ENCODE measurements around the gene A2M.

The A2M gene

GRCh38 chr12:9047105-9047504 lies 68.6 kb downstream of the A2M start:
- H3K27ac ChIP-seq (ENCODE audit: extremely low read depth, low read depth, low read length): no peak overlapping the region
- H3K36me3 ChIP-seq (ENCODE audit: control insufficient read depth in 2 of 2, insufficient read depth in 1 of 2, low read length in 2 of 2): no peaks in the 10 kb centered on the region
- H3K4me1 ChIP-seq (ENCODE audit: control insufficient read depth, insufficient read depth, low read length): no peaks in the 10 kb centered on the region
- no peaks in the 10 kb centered on the region for H3K9me3 ChIP-seq (ENCODE audit: control insufficient read depth, insufficient read depth, low read depth, low read length)
- no peak for TF ChIP-seq ZXDB (tag by site-specific recombination; IDR thresholded peaks at IDR 0.05)
- TF ChIP-seq ZNF530 (tag by site-specific recombination; IDR thresholded peaks at IDR 0.05; ENCODE audit: low read depth): no peak
- no peak for TF ChIP-seq HIC1 (tag by site-specific recombination; IDR thresholded peaks at IDR 0.05)
- no peak for TF ChIP-seq YY2 (tag by site-specific recombination; IDR thresholded peaks at IDR 0.05)
- TF ChIP-seq ZNF626 (tag by site-specific recombination; IDR thresholded peaks at IDR 0.05): no peak
- no peak for TF ChIP-seq TSHZ1 (tag by site-specific recombination; IDR thresholded peaks at IDR 0.05; ENCODE audit: borderline replicate concordance)
- H3K4me3 ChIP-seq (ENCODE audit: low read depth, low read length): no peak overlapping the region
- POLR2A ChIA-PET: no interaction called here
- CTCF ChIA-PET: interaction anchor here (1.4 to 4.7 kb wide), 4 partner anchors 10 to 503 kb away, joined by 3 to 45 read pairs (median 22); no protein-coding TSS in a partner anchor

GRCh38 chr12:9043766-9044165 lies 72.0 kb downstream of the A2M start:
- Histone ChIP-seq H3K4me1 (ENCODE audit: control insufficient read depth, insufficient read depth, low read length) (no peaks in the 10 kb centered on the region), H3K36me3 (ENCODE audit: control insufficient read depth in 2 of 2, insufficient read depth in 1 of 2, low read length in 2 of 2) (no peaks in the 10 kb centered on the region), H3K9me3 (ENCODE audit: control insufficient read depth, insufficient read depth, low read depth, low read length) (no peaks in the 10 kb centered on the region), H3K27ac (ENCODE audit: extremely low read depth, low read depth, low read length) (no peak overlapping the region), H3K4me3 (ENCODE audit: low read depth, low read length) (no peak overlapping the region)
- no peak for TF ChIP-seq PRDM6 (tag by site-specific recombination; IDR thresholded peaks at IDR 0.05)
- TF ChIP-seq ZNF629 (tag by site-specific recombination; IDR thresholded peaks at IDR 0.05): no peak
- TF ChIP-seq RBAK (tag by site-specific recombination; IDR thresholded peaks at IDR 0.05): no peak
- no peak for TF ChIP-seq ZBTB10 (tag by site-specific recombination; IDR thresholded peaks at IDR 0.05)
- no peak for TF ChIP-seq REST (tag by site-specific recombination; IDR thresholded peaks at IDR 0.05)
- no peak for TF ChIP-seq KLF1 (tag by site-specific recombination; IDR thresholded peaks at IDR 0.05)
- TF ChIP-seq ZNF394 (tag by site-specific recombination; IDR thresholded peaks at IDR 0.05; ENCODE audit: borderline replicate concordance): no peak
- TF ChIP-seq ZNF174 (tag by site-specific recombination; IDR thresholded peaks at IDR 0.05): no peak
- POLR2A ChIA-PET: no interaction called here
- CTCF ChIA-PET: interaction anchor here (0.8 to 0.9 kb wide), 2 partner anchors 148 to 153 kb away, joined by 3 read pairs; no protein-coding TSS in a partner anchor

All from HEK293 (cell line).